ENCODE results near the gene NKD2.

NKD2 gene

GRCh38 chr5:1031306-1031959, 22.8 kb downstream of the NKD2 start:
- Histone ChIP-seq H3K9ac (ENCODE audit: low read depth, low read length) (no peak overlapping the region), H3K4me1 (ENCODE audit: insufficient read depth, low read length) (no peaks in the 10 kb centered on the region; the same call in 1 of the 2 replicates), H3K9me3 (ENCODE audit: control insufficient read depth, insufficient read depth, low read length) (no peaks in the 10 kb centered on the region), H3K36me3 (ENCODE audit: insufficient read depth, low read length) (no peaks in the 10 kb centered on the region)

- Histone ChIP-seq H3K4me1 (ENCODE audit: insufficient read depth, low read length) (no peaks in the 10 kb centered on the region; the same call in 1 of the 2 replicates), H3K9me3 (ENCODE audit: control insufficient read depth, insufficient read depth, low read length) (no peaks in the 10 kb centered on the region), H3K36me3 (ENCODE audit: insufficient read depth, low read length) (no peaks in the 10 kb centered on the region), H3K9ac (ENCODE audit: low read depth, low read length) (no peak overlapping the region)
Observed at GRCh38 chr5:1032011-1032410, 23.4 kb downstream of the NKD2 start.

DNA sequence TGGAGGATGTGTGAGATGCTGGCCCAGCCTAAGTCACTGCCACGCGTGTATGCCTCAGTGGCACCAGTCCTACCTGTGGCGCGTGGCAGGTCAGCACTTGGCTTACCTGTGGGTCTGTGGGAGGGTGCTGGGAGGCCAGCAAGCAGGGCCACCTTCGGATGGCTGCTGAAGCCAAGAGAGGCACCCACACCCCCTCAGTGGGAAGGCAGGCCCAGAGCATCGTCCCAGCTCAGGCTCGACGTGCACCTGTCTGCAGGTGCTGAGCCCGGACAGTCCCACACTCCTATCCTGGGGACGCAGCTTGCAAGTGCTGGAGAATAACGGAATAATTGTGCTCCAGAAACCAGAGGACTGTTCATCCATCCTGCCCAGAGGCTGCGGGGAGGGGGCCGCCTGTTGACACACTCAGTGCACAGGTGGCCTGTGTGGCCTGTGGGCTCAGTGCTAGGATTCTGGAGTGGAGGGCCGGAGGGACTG, 24.0 kb downstream of the NKD2 start:
- Histone ChIP-seq H3K36me3 (ENCODE audit: insufficient read depth, low read length) (no peaks in the 10 kb centered on the region), H3K9ac (ENCODE audit: low read depth, low read length) (no peak overlapping the region), H3K9me3 (ENCODE audit: control insufficient read depth, insufficient read depth, low read length) (no peaks in the 10 kb centered on the region), H3K4me1 (ENCODE audit: insufficient read depth, low read length) (no peaks in the 10 kb centered on the region; the same call in 1 of the 2 replicates)

- Histone ChIP-seq H3K36me3 (ENCODE audit: insufficient read depth, low read length) (no peaks in the 10 kb centered on the region), H3K9me3 (ENCODE audit: control insufficient read depth, insufficient read depth, low read length) (no peaks in the 10 kb centered on the region), H3K9ac (ENCODE audit: low read depth, low read length) (no peak overlapping the region), H3K4me1 (ENCODE audit: insufficient read depth, low read length) (no peaks in the 10 kb centered on the region; the same call in 1 of the 2 replicates)
Observed at GRCh38 chr5:1033178-1033577, 24.6 kb downstream of the NKD2 start.

GRCh38 chr5:1033606-1034420, 25.2 kb downstream of the NKD2 start:
- H3K4me1 ChIP-seq (ENCODE audit: insufficient read depth, low read length): no peaks in the 10 kb centered on the region; the same call in 1 of the 2 replicates
- H3K9me3 ChIP-seq (ENCODE audit: control insufficient read depth, insufficient read depth, low read length): no peaks in the 10 kb centered on the region
- H3K9ac ChIP-seq (ENCODE audit: low read depth, low read length): no peak overlapping the region
- H3K36me3 ChIP-seq (ENCODE audit: insufficient read depth, low read length): no peaks in the 10 kb centered on the region

- Histone ChIP-seq H3K9me3 (ENCODE audit: control insufficient read depth, insufficient read depth, low read length) (no peaks in the 10 kb centered on the region), H3K36me3 (ENCODE audit: insufficient read depth, low read length) (no peaks in the 10 kb centered on the region), H3K4me1 (ENCODE audit: insufficient read depth, low read length) (no peaks in the 10 kb centered on the region; the same call in 1 of the 2 replicates), H3K9ac (ENCODE audit: low read depth, low read length) (no peak overlapping the region)
Observed at GRCh38 chr5:1034421-1034905, 25.9 kb downstream of the NKD2 start.

GRCh38 chr5:1034986-1035385, 26.4 kb downstream of the NKD2 start:
- no peaks in the 10 kb centered on the region for H3K9me3 ChIP-seq (ENCODE audit: control insufficient read depth, insufficient read depth, low read length)
- H3K4me1 ChIP-seq (ENCODE audit: insufficient read depth, low read length): no peaks in the 10 kb centered on the region; the same call in 1 of the 2 replicates
- H3K9ac ChIP-seq (ENCODE audit: low read depth, low read length): no peak overlapping the region
- H3K36me3 ChIP-seq (ENCODE audit: insufficient read depth, low read length): no peaks in the 10 kb centered on the region

- H3K9me3 ChIP-seq (ENCODE audit: control insufficient read depth, insufficient read depth, low read length): no peaks in the 10 kb centered on the region
- H3K36me3 ChIP-seq (ENCODE audit: insufficient read depth, low read length): no peaks in the 10 kb centered on the region
Observed at GRCh38 chr5:1035421-1036405, 27.1 kb downstream of the NKD2 start.

GRCh38 chr5:1036504-1037122, 28.0 kb downstream of the NKD2 start:
- Histone ChIP-seq H3K36me3 (ENCODE audit: insufficient read depth, low read length) (no peaks in the 10 kb centered on the region), H3K4me1 (ENCODE audit: insufficient read depth, low read length) (no peaks in the 10 kb centered on the region), H3K9ac (ENCODE audit: low read depth, low read length) (no peak overlapping the region), H3K9me3 (ENCODE audit: control insufficient read depth, insufficient read depth, low read length) (no peaks in the 10 kb centered on the region)

More at GRCh38 chr5:1035421-1036405, 27.1 kb downstream of the NKD2 start:
- no peaks in the 10 kb centered on the region for H3K4me1 ChIP-seq (ENCODE audit: insufficient read depth, low read length)
- H3K9ac ChIP-seq (ENCODE audit: low read depth, low read length): no peak overlapping the region

DNA sequence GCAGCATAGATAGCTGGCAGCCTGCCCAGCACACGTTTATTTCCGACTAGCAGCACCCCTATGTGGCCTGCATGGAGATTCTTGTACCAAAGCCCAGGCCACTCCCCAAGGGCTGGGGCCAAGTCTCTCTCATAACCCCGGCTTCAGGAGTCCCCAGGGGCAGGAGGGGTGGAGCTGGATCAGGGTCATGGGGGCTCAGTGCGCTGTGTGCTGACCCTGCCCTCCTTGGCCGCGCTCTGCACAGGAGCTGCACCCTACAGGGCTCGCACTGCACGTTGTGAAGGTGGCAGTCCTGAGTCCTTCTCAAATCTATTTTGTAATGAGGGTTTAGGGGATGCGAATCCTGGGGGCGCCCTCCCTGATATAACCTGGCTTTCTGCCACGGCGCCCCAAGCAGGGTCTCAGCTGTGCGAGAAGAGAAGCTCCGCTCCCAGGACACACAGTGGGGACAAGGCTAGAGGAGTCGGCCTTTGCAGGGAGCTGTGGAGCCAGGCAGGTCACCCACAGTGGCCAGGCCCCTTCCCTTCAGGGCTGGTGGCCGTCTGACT, 28.6 kb downstream of the NKD2 start:
- H3K9ac ChIP-seq (ENCODE audit: low read depth, low read length): no peak overlapping the region
- H3K36me3 ChIP-seq (ENCODE audit: insufficient read depth, low read length): no peaks in the 10 kb centered on the region
- no peaks in the 10 kb centered on the region for H3K4me1 ChIP-seq (ENCODE audit: insufficient read depth, low read length)
- H3K9me3 ChIP-seq (ENCODE audit: control insufficient read depth, insufficient read depth, low read length): no peaks in the 10 kb centered on the region

- H3K36me3 ChIP-seq (ENCODE audit: insufficient read depth, low read length): no peaks in the 10 kb centered on the region
- H3K9me3 ChIP-seq (ENCODE audit: control insufficient read depth, insufficient read depth, low read length): no peaks in the 10 kb centered on the region
- H3K4me1 ChIP-seq (ENCODE audit: insufficient read depth, low read length): no peaks in the 10 kb centered on the region
- no peak overlapping the region for H3K9ac ChIP-seq (ENCODE audit: low read depth, low read length)
Observed at GRCh38 chr5:1037671-1038416, 29.2 kb downstream of the NKD2 start.

DNA sequence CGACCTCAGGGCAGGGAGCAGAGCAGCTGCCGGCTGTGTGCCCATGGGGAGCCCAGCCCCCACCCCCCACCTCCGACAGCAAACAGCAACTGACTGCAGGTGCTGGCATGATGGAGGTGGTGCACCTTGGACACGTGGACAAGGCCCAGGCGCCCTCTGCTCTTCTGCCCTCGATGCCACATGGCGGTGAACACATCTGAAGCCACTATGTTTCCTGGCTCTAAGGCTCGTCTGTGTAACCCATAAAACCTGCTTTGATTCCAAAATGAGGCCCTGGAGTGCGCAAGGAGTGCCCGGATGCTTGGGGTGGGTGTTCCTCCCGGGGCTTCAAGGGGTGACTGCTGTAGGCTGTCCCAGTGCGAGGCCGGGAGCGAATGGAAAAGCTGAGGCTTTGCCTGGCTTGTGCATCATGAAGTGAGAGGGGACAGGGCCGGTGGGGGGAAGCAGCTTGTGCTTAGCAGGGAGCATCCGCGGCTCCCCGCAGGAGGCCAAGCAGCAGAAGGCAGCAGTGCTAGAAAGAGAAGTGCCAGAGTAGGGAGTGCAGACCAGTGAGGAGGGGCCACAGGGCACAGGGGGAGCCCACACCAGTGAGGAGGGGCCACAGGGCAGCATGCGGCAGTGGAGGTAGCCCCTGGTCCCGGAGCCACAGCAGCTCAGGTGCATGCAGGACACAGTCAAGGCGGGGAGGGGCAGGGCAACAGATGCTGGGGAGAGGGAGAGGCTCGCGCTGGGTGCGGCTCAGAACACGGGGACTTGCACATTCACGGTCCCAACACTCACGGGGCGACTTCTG, 30.0 kb downstream of the NKD2 start:
- Histone ChIP-seq H3K36me3 (ENCODE audit: insufficient read depth, low read length) (no peaks in the 10 kb centered on the region), H3K4me1 (ENCODE audit: insufficient read depth, low read length) (no peaks in the 10 kb centered on the region), H3K9ac (ENCODE audit: low read depth, low read length) (no peak overlapping the region), H3K9me3 (ENCODE audit: control insufficient read depth, insufficient read depth, low read length) (no peaks in the 10 kb centered on the region)
